CD4-positive, alpha-beta memory T cell (primary cell): ENCODE data around the gene RASGRF2. TPM values are rescaled to one million over a fixed set of nuclear protein-coding genes. Genes with fewer than 3 reads are reported as not detected.
A peak's percentile ranks its signal among the peaks of the same experiment; 100 is the strongest.
"Not testable (repeated sequence)": the region's sequence is repeated elsewhere in the genome, so short reads cannot be mapped to it uniquely, and the experiment has no call there.

Experiments
- CTCF ChIA-PET: fragments of 350-600 bp; sonication (Branson Sonifier 250); formaldehyde crosslinking; loops from one replicate; lab custom pipeline; 2021; ENCODE audit warnings: inconsistent platforms; ENCODE audit not compliant: partially characterized antibody; lab: Charles Lee
- POLR2A ChIA-PET: fragments of 350-600 bp; sonication (Branson Sonifier 250); formaldehyde crosslinking; loops from one replicate; lab custom pipeline; 2021; ENCODE audit not compliant: partially characterized antibody; lab: Charles Lee
- DNase-seq, 5 donors: peaks; one replicate each; pipeline versions ENCODE4 v3.0.0 to v3.0.0-alpha.2; 2020 to 2022; ENCODE audit warnings: mixed read lengths in 1 of 5
- H3K27ac ChIP-seq: one replicate; pipeline ENCODE4 v1.7.0; 2013; ENCODE audit warnings: low read depth, low read length
- H3K27me3 ChIP-seq: 2 replicates; pipeline ENCODE4 v1.7.0; 2013; ENCODE audit warnings: mild to moderate bottlenecking, low read length, moderate library complexity; ENCODE audit not compliant: insufficient read depth
- H3K36me3 ChIP-seq: 2 replicates; pipeline ENCODE4 v1.7.0; 2013; ENCODE audit warnings: mild to moderate bottlenecking, low read length, moderate library complexity; ENCODE audit not compliant: insufficient read depth
- H3K4me1 ChIP-seq: 2 replicates; pipeline ENCODE4 v1.7.0; 2013; ENCODE audit warnings: mild to moderate bottlenecking, low read length, moderate library complexity; ENCODE audit not compliant: insufficient read depth
- H3K4me3 ChIP-seq, 2 donors: one replicate each; pipeline ENCODE4 v1.7.0; 2013; ENCODE audit warnings: low read length in 2 of 2, mild to moderate bottlenecking in 1 of 2
- H3K9me3 ChIP-seq, 2 donors: one replicate each; pipeline ENCODE4 v1.7.0; 2013; ENCODE audit warnings: low read length in 2 of 2, control low read depth in 1 of 2; ENCODE audit not compliant: control insufficient read depth in 1 of 2
- H3K27ac Mint-ChIP-seq, 7 donors: one replicate each; pipeline ENCODE4 v1.8.0; 2020 to 2021; ENCODE audit warnings: mixed read lengths in 7 of 7, mild to moderate bottlenecking in 6 of 7, inconsistent platforms in 3 of 7, moderate library complexity in 3 of 7
- H3K27me3 Mint-ChIP-seq, 2 donors: one replicate each; pipeline ENCODE4 v1.8.0; 2020 to 2021; ENCODE audit warnings: mixed read lengths in 2 of 2
- H3K36me3 Mint-ChIP-seq, 2 donors: one replicate each; pipeline ENCODE4 v1.8.0; 2020 to 2021; ENCODE audit warnings: mixed read lengths in 2 of 2, inconsistent platforms in 1 of 2, mild to moderate bottlenecking in 1 of 2
- H3K4me1 Mint-ChIP-seq, 4 donors: one replicate each; pipeline ENCODE4 v1.8.0; 2020 to 2021; ENCODE audit warnings: mixed read lengths in 4 of 4, mild to moderate bottlenecking in 1 of 4
- H3K4me3 Mint-ChIP-seq, 8 donors: one replicate each; pipeline ENCODE4 v1.8.0; 2020 to 2021; ENCODE audit warnings: mixed read lengths in 8 of 8, mild to moderate bottlenecking in 7 of 8, moderate library complexity in 6 of 8, inconsistent platforms in 3 of 8
- H3K9me3 Mint-ChIP-seq, 8 donors: one replicate each; pipeline ENCODE4 v1.8.0; 2020 to 2021; ENCODE audit warnings: mixed read lengths in 8 of 8, mild to moderate bottlenecking in 5 of 8, inconsistent platforms in 3 of 8, moderate library complexity in 1 of 8
- intact Hi-C: fragments of 100-400 bp; cut with micrococcal nuclease; formaldehyde crosslinking; loops from one replicate; pipeline ENCODE4 v1.15.1; 2023
- polyA plus RNA-seq, 2 donors: library from polyadenylated mRNA; unstranded; fragments of 300-500 nt; fragmentation: Illumina TruSeq; gene quantifications; one replicate each; pipeline ENCODE4 v1.2.3, GENCODE V29; 2021
- total RNA-seq, 2 experiments: library from RNA; stranded (reverse); gene quantifications; one replicate each; pipeline ENCODE4 v1.2.3, GENCODE V29; 2021

The RASGRF2 gene
- total and polyA plus RNA-seq, 4 experiments from 2014 or later: 10.0 to 39.3 (median 25.3) TPM

DNA sequence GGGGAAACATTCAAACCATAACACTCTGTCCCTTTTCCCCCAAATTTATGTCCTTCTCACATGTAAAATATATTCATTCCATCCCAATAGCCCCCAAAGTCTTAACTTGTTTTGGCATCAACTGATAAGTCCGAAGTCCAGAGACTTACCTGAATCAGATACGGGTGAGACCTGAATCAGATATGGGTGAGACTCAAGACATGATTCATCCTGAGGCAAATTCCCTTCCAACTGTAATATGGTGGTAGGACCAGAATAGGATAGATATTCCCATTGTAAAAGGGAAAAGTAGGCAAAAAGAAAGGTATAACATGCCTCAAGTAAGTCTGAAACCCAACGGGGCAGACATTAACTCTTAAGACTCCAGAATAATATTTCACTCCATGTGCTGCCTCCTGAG is 157.4 kb downstream of the RASGRF2 start:
- peaks cover 4% of the 10 kb centered on the region for H3K4me1 ChIP-seq
- H3K27ac ChIP-seq: no peak overlapping the region
- DNase-seq: no peak
- POLR2A ChIA-PET: no interaction called here
- Mint-ChIP-seq H3K4me1 (peaks cover 6 to 23% (median 14%) of the 10 kb centered on the region in 4 donors), H3K9me3 (no peaks in the 10 kb centered on the region), H3K27ac (no peak overlapping the region), H3K36me3 (peaks cover 83 to 92% of the 10 kb centered on the region in 2 donors), H3K4me3 (no peak overlapping the region), H3K27me3 (no peaks in the 10 kb centered on the region)
- intact Hi-C loops: no loop called here
- H3K4me3 ChIP-seq: no peak overlapping the region
- CTCF ChIA-PET: interaction anchor here (1.8 kb wide), 1 partner anchor 78 kb away, joined by 4 read pairs; no protein-coding TSS in a partner anchor
- peaks cover 12% of the 10 kb centered on the region for H3K36me3 ChIP-seq
- no peaks in the 10 kb centered on the region for H3K9me3 ChIP-seq
- no peaks in the 10 kb centered on the region for H3K27me3 ChIP-seq

DNA sequence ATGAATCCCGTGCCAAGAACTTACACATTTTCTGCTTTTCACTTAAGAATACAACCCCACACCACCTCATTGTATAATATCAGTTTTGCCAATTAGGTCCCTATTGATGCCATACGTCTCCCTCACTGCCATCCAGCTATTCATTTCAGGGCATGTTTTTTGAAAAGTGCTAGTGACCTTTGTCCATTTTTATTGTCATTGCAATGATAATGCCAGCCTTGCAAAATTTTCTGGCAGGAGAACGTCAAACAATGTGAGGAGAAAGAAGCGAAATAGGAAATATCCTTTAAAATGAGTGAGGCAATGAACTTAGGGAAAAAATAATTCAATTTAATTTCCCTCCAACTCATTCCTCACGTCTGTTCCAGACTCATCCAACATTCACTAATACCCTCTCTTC is 161.1 kb downstream of the RASGRF2 start:
- CTCF ChIA-PET: interaction anchor here (1.5 kb wide), 1 partner anchor 13 kb away, joined by 4 read pairs; no protein-coding TSS in a partner anchor

DNA sequence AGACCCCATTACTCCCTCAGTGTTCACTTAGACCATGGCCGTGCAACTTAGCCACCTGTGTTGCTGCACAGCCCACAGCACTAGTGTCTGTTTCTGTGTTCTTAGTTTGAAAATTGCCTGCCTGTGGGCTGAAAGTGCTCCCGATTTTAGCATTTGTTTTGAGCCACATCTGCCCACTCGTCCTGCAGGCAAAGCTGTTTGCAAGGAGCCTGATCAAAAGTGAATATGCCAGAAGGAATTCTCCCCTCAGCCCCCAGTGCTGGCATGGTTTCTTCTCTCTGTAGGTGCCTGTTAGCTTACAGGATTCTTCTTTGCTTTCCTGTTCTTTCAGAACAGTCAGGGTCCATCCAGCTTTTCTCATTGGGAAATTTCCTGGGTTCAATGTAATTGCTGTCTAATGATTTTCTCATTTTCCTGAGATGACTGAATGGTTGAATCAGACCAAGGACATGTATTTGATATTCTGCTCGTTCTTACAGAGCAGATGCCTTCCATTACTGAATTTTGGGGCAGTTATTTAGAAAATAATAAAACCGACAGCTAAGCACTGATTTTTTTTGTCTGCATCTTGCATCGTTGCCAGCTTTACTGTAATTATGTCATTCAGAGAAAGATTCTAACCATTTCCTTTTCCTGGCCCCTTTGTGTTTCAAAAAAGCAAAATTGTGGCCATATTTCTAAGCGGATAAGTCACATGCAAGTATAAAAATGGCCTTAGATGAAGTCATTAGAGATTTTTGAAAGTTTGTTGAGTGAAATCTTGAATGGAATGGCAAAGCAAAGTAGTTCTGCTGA is 161.9 kb downstream of the RASGRF2 start:
- H3K4me3 Mint-ChIP-seq: no peak overlapping the region
- ChIA-PET CTCF (interaction anchor here (1.5 kb wide), 1 partner anchor 14 kb away, joined by 4 read pairs; no protein-coding TSS in a partner anchor), POLR2A (interaction anchor here (1.0 kb wide), 1 partner anchor 161 kb away, joined by 3 read pairs; no protein-coding TSS in a partner anchor)
- H3K27me3 Mint-ChIP-seq: no peaks in the 10 kb centered on the region
- no peaks in the 10 kb centered on the region for H3K9me3 Mint-ChIP-seq
- H3K27ac Mint-ChIP-seq: peak overlapping the region in 3 of 7 donors; percentile 13 to 32 (median 19)
- Histone ChIP-seq H3K27ac (no peak overlapping the region), H3K36me3 (peaks cover 14% of the 10 kb centered on the region), H3K4me1 (peaks cover 4% of the 10 kb centered on the region), H3K4me3 (no peak overlapping the region), H3K27me3 (no peaks in the 10 kb centered on the region), H3K9me3 (no peaks in the 10 kb centered on the region)
- H3K36me3 Mint-ChIP-seq: peaks cover 77 to 78% of the 10 kb centered on the region in 2 donors
- H3K4me1 Mint-ChIP-seq: peaks cover 6 to 23% (median 14%) of the 10 kb centered on the region in 4 donors
- DNase-seq: no peak
- intact Hi-C loops: no loop called here

More for the DNA sequence above, 161.1 kb downstream of the RASGRF2 start:
- H3K4me1 Mint-ChIP-seq: peaks cover 6 to 23% (median 14%) of the 10 kb centered on the region in 4 donors
- H3K9me3 ChIP-seq: no peaks in the 10 kb centered on the region
- no peak for DNase-seq
- H3K36me3 Mint-ChIP-seq: peaks cover 76 to 78% of the 10 kb centered on the region in 2 donors
- H3K36me3 ChIP-seq: peaks cover 9% of the 10 kb centered on the region
- no peak overlapping the region for H3K4me3 Mint-ChIP-seq
- peaks cover 4% of the 10 kb centered on the region for H3K4me1 ChIP-seq
- POLR2A ChIA-PET: no interaction called here
- no peak overlapping the region for H3K27ac ChIP-seq
- intact Hi-C loops: no loop called here
- no peaks in the 10 kb centered on the region for H3K27me3 Mint-ChIP-seq
- H3K27me3 ChIP-seq: no peaks in the 10 kb centered on the region
- H3K27ac Mint-ChIP-seq: peak overlapping the region in 2 of 7 donors; percentile 13 to 32
- no peak overlapping the region for H3K4me3 ChIP-seq
- H3K9me3 Mint-ChIP-seq: no peaks in the 10 kb centered on the region

DNA sequence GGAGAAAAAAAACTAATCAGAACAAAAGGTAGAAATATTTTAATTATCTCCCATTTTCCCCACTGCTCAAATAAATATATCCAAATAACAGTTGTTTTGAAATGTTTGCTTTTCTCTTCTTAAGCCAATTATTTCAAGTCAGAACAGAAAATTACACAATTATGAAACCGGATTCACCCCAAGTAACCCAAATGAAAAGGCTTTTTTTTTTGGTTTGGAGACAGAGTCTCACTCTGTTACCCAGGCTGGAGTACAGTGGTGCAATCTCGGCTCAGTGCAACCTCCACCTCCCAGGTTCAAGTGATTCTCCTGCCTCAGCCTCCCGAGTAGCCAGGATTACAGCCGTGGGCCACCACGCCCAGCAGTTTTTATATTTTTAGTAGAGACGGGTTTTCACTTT is 164.5 kb downstream of the RASGRF2 start:
- H3K27me3 Mint-ChIP-seq, H3K9me3 Mint-ChIP-seq, H3K27me3 ChIP-seq, DNase-seq, H3K4me1 ChIP-seq, H3K9me3 ChIP-seq, CTCF ChIA-PET, POLR2A ChIA-PET, intact Hi-C loops, H3K27ac ChIP-seq, H3K4me3 ChIP-seq, H3K4me3 Mint-ChIP-seq: not testable (repeated sequence)
- H3K36me3 ChIP-seq: peaks cover 16% of the 10 kb centered on the region
- Mint-ChIP-seq H3K4me1 (peaks cover 6 to 15% (median 12%) of the 10 kb centered on the region in 4 donors), H3K36me3 (peaks cover 63 to 68% of the 10 kb centered on the region in 2 donors), H3K27ac (peak overlapping the region in 1 of 7 donors; percentile 4)

DNA sequence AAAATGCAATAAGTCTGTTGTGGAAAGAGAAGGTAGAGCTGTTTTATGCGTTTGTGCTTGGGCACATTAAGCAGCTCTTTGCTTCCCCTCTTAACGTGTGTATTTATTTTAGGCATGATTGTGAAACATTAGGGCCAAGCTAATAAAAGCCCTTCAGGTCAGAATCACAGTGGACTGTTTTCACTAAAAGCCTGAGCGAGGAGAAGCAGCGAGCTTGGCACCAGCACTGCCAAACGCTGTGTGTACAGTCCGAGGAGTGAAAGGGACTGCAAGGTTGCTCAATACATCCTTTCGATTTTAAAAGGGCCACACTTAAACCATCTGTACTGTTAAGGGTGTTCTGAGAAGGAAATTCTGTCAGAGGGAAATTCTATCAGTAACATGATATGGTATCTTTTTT is 165.8 kb downstream of the RASGRF2 start:
- H3K4me1 Mint-ChIP-seq: peaks cover 6 to 14% (median 9%) of the 10 kb centered on the region in 4 donors
- no peak overlapping the region for H3K4me3 Mint-ChIP-seq
- Histone ChIP-seq H3K27me3 (no peaks in the 10 kb centered on the region), H3K4me1 (peaks cover 4% of the 10 kb centered on the region), H3K27ac (no peak overlapping the region), H3K4me3 (no peak overlapping the region), H3K36me3 (peaks cover 16% of the 10 kb centered on the region), H3K9me3 (no peaks in the 10 kb centered on the region)
- POLR2A ChIA-PET: no interaction called here
- CTCF ChIA-PET: interaction anchor here (0.6 kb wide), 1 partner anchor 156 kb away, joined by 3 read pairs; no protein-coding TSS in a partner anchor
- intact Hi-C loops: no loop called here
- H3K9me3 Mint-ChIP-seq: no peaks in the 10 kb centered on the region
- no peak overlapping the region for H3K27ac Mint-ChIP-seq
- H3K27me3 Mint-ChIP-seq: no peaks in the 10 kb centered on the region
- no peak for DNase-seq
- peaks cover 66 to 72% of the 10 kb centered on the region in 2 donors for H3K36me3 Mint-ChIP-seq

DNA sequence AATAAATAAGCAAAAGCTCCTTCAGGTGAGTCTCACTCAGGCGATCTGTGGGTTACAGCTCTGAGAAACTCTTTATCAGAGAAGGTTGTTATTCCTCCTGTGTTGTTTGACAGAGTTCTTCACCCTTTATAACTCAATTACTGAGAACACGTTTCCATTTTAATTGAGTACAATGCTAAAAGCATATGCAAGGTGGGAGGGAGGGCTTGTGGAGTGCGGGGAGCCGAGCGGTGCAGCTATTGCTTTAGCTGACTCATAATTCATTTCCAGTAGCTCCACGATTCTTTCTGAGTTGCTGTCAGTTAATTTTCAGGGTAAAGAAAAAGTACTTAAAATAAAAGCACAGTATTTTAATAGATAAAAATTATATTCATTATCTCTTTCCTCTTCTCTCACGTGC is 168.3 kb downstream of the RASGRF2 start:
- no peak overlapping the region for H3K4me3 Mint-ChIP-seq
- no peaks in the 10 kb centered on the region for H3K9me3 Mint-ChIP-seq
- H3K4me3 ChIP-seq: no peak overlapping the region
- no peak overlapping the region for H3K27ac Mint-ChIP-seq
- H3K36me3 ChIP-seq: peaks cover 12% of the 10 kb centered on the region
- no peaks in the 10 kb centered on the region for H3K27me3 ChIP-seq
- no peak for DNase-seq
- no peaks in the 10 kb centered on the region for H3K4me1 Mint-ChIP-seq
- ChIA-PET CTCF (interaction anchor here (1.0 to 1.2 kb wide), 2 partner anchors 13 to 20 kb away, joined by 3 to 4 read pairs; no protein-coding TSS in a partner anchor), POLR2A (no interaction called here)
- intact Hi-C loops: no loop called here
- no peaks in the 10 kb centered on the region for H3K9me3 ChIP-seq
- H3K4me1 ChIP-seq: no peaks in the 10 kb centered on the region
- no peaks in the 10 kb centered on the region for H3K27me3 Mint-ChIP-seq
- no peak overlapping the region for H3K27ac ChIP-seq
- H3K36me3 Mint-ChIP-seq: peaks cover 62 to 64% of the 10 kb centered on the region in 2 donors

DNA sequence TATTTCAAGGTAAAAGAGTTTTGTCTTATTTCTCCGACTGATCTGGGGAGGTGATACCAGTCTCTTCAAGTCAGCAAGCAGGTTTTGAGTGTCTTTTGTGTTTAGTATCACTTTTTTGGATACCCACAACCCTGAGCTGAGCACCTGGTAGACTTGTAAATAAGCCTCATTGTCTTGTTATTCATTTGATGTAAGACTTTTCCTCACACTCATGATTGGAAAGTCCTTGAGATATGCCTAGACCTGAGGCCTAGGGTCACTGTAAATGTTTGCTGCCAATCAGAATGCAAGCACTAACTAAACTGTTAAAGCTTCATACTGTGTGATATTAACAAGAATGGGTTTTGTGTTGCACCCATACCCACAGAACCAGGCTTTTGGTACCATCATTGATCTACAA is 172.2 kb downstream of the RASGRF2 start:
- Mint-ChIP-seq H3K27ac (no peak overlapping the region), H3K36me3 (peaks cover 66 to 72% of the 10 kb centered on the region in 2 donors), H3K4me3 (no peak overlapping the region), H3K27me3 (no peaks in the 10 kb centered on the region), H3K9me3 (peaks cover 0 to 2% (median 0%) of the 10 kb centered on the region in 8 donors), H3K4me1 (peaks cover 0 to 6% (median 4%) of the 10 kb centered on the region in 4 donors)
- Histone ChIP-seq H3K4me1 (no peaks in the 10 kb centered on the region), H3K27ac (no peak overlapping the region), H3K4me3 (no peak overlapping the region), H3K9me3 (no peaks in the 10 kb centered on the region), H3K27me3 (no peaks in the 10 kb centered on the region), H3K36me3 (no peaks in the 10 kb centered on the region)
- POLR2A ChIA-PET: no interaction called here
- DNase-seq: no peak
- intact Hi-C loops: no loop called here
- CTCF ChIA-PET: interaction anchor here (1.4 kb wide), 1 partner anchor 24 kb away, joined by 4 read pairs; no protein-coding TSS in a partner anchor
